22Rv1 (cell line): ENCODE data around the gene KIF18B.

Experiments
- ZFX ChIP-seq: fragments of 450-650 bp; IDR thresholded peaks from 2 replicates; pipeline ENCODE4 v1.6.1; 2017; ENCODE audit warnings: antibody characterized with exemption, borderline replicate concordance
- TF ChIP-seq, protein P1 (sequence below): fragments of 450-650 bp; IDR thresholded peaks from 2 replicates; pipeline ENCODE4 v1.5.1; 2017; ENCODE audit warnings: mild to moderate bottlenecking

DNA sequence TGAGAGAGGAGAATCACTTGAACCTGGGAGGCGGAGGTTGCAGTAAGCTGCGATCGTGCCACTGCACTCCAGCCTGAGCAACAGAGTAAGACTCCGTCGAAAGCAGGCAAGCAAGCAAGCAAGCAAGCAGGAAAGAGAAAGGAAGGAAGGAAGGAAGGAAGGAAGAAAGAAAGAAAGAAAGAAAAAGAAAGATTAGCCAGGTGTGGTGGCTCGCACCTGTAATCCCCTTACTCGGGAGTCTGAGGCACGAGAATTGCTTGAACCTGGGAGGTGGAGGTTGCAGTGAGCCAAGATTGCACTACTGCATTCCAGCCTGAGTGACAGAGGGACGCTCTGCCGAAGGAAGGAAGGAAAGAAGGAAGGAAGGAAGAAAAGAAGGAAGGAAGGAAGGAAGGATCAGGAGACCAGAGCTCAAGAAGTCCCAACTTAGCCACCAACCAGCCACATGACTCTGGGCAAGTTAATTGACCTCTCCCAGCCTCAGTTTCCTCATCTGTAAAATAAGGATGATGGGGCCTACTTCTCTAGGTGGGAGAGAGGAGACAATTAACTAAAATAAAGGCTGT, 38.7 kb downstream of the KIF18B start:
- TF ChIP-seq, protein P1, sequence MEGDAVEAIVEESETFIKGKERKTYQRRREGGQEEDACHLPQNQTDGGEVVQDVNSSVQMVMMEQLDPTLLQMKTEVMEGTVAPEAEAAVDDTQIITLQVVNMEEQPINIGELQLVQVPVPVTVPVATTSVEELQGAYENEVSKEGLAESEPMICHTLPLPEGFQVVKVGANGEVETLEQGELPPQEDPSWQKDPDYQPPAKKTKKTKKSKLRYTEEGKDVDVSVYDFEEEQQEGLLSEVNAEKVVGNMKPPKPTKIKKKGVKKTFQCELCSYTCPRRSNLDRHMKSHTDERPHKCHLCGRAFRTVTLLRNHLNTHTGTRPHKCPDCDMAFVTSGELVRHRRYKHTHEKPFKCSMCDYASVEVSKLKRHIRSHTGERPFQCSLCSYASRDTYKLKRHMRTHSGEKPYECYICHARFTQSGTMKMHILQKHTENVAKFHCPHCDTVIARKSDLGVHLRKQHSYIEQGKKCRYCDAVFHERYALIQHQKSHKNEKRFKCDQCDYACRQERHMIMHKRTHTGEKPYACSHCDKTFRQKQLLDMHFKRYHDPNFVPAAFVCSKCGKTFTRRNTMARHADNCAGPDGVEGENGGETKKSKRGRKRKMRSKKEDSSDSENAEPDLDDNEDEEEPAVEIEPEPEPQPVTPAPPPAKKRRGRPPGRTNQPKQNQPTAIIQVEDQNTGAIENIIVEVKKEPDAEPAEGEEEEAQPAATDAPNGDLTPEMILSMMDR, result no peak
- no peak for TF ChIP-seq ZFX
